Hepatocyte (in vitro differentiated cells): ENCODE data around the gene CACNG4.

Source experiments
- CTCF ChIP-seq: fragments of 200-600 bp; sonication (generic); IDR thresholded peaks from 2 replicates; pipeline ENCODE4 v1.5.1; 2016; ENCODE audit warnings: antibody characterized with exemption, mild to moderate bottlenecking; ENCODE audit not compliant: poor library complexity
- EZH2phosphoT487 ChIP-seq: fragments of 200-600 bp; sonication (generic); IDR thresholded peaks from one replicate; pipeline ENCODE4 v1.6.1; 2018; ENCODE audit warnings: antibody characterized with exemption, mild to moderate bottlenecking, low read depth, moderate library complexity; ENCODE audit not compliant: unreplicated experiment, severe bottlenecking

- TF ChIP-seq EZH2phosphoT487 (no peak), CTCF (no peak)
These were observed 76.1 kb downstream of the CACNG4 start for GRCh38 chr17:67040652-67041051.
